Measurements from ENCODE around the gene ARRB1. TPM values are rescaled to one million over a fixed set of nuclear protein-coding genes. Genes with fewer than 3 reads are reported as not detected.

ARRB1 gene
- total and polyA plus RNA-seq, 9 of the 15 experiments (the other 6 are each of a cell fraction or from before 2014, with no cell fraction given) = 6.6 to 45.4 (median 28.5) TPM

- TF ChIP-seq, protein P1, sequence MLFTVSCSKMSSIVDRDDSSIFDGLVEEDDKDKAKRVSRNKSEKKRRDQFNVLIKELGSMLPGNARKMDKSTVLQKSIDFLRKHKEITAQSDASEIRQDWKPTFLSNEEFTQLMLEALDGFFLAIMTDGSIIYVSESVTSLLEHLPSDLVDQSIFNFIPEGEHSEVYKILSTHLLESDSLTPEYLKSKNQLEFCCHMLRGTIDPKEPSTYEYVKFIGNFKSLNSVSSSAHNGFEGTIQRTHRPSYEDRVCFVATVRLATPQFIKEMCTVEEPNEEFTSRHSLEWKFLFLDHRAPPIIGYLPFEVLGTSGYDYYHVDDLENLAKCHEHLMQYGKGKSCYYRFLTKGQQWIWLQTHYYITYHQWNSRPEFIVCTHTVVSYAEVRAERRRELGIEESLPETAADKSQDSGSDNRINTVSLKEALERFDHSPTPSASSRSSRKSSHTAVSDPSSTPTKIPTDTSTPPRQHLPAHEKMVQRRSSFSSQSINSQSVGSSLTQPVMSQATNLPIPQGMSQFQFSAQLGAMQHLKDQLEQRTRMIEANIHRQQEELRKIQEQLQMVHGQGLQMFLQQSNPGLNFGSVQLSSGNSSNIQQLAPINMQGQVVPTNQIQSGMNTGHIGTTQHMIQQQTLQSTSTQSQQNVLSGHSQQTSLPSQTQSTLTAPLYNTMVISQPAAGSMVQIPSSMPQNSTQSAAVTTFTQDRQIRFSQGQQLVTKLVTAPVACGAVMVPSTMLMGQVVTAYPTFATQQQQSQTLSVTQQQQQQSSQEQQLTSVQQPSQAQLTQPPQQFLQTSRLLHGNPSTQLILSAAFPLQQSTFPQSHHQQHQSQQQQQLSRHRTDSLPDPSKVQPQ (CRISPR knock-in tag; IDR thresholded peaks at IDR 0.05; ENCODE audit: borderline replicate concordance) = no peak
- TF ChIP-seq PRPF4 (IDR thresholded peaks at IDR 0.05; ENCODE audit: insufficient read depth, low read depth, low read length, poor library complexity, severe bottlenecking) (peak; percentile 97), FOXM1 (IDR thresholded peaks at IDR 0.05; ENCODE audit: low read depth) (no peak), FOXM1 (CRISPR knock-in tag; IDR thresholded peaks at IDR 0.05; ENCODE audit: low read depth) (0 out of 2 replicates have a peak, but pooled peaks have one; percentile 75), CBFA2T2 (conservative IDR thresholded peaks at IDR 0.05) (no peak), GABPB1 (CRISPR knock-in tag; IDR thresholded peaks at IDR 0.05) (peak; percentile 97), ZFP91 (CRISPR knock-in tag; IDR thresholded peaks at IDR 0.05) (0 out of 2 replicates have a peak, but pooled peaks have one; percentile 34), KDM5B (IDR thresholded peaks at IDR 0.05; ENCODE audit: insufficient replicate concordance, low read depth, low read length) (peak; percentile 99), FOXJ2 (tag; IDR thresholded peaks at IDR 0.05) (no peak), TCF7L2 (IDR thresholded peaks at IDR 0.05; ENCODE audit: low read depth, low read length) (no peak), CHD4 (IDR thresholded peaks at IDR 0.05; ENCODE audit: insufficient read depth, insufficient replicate concordance, low read depth, low read length, poor library complexity, severe bottlenecking) (no peak), ZNF780A (CRISPR knock-in tag; IDR thresholded peaks at IDR 0.05) (no peak)
- TF ChIP-seq, protein P2, sequence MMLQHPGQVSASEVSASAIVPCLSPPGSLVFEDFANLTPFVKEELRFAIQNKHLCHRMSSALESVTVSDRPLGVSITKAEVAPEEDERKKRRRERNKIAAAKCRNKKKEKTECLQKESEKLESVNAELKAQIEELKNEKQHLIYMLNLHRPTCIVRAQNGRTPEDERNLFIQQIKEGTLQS (IDR thresholded peaks at IDR 0.05) = no peak
- TF ChIP-seq, protein P2 (CRISPR knock-in tag; conservative IDR thresholded peaks at IDR 0.05) = peak; percentile 86
- TF ChIP-seq, protein P3, sequence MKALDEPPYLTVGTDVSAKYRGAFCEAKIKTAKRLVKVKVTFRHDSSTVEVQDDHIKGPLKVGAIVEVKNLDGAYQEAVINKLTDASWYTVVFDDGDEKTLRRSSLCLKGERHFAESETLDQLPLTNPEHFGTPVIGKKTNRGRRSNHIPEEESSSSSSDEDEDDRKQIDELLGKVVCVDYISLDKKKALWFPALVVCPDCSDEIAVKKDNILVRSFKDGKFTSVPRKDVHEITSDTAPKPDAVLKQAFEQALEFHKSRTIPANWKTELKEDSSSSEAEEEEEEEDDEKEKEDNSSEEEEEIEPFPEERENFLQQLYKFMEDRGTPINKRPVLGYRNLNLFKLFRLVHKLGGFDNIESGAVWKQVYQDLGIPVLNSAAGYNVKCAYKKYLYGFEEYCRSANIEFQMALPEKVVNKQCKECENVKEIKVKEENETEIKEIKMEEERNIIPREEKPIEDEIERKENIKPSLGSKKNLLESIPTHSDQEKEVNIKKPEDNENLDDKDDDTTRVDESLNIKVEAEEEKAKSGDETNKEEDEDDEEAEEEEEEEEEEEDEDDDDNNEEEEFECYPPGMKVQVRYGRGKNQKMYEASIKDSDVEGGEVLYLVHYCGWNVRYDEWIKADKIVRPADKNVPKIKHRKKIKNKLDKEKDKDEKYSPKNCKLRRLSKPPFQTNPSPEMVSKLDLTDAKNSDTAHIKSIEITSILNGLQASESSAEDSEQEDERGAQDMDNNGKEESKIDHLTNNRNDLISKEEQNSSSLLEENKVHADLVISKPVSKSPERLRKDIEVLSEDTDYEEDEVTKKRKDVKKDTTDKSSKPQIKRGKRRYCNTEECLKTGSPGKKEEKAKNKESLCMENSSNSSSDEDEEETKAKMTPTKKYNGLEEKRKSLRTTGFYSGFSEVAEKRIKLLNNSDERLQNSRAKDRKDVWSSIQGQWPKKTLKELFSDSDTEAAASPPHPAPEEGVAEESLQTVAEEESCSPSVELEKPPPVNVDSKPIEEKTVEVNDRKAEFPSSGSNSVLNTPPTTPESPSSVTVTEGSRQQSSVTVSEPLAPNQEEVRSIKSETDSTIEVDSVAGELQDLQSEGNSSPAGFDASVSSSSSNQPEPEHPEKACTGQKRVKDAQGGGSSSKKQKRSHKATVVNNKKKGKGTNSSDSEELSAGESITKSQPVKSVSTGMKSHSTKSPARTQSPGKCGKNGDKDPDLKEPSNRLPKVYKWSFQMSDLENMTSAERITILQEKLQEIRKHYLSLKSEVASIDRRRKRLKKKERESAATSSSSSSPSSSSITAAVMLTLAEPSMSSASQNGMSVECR (CRISPR knock-in tag; IDR thresholded peaks at IDR 0.05) = peak; percentile 96
Measured at GRCh38 chr11:75399344-75400145, 48.1 kb upstream of the ARRB1 start, which contains the start of gene RPS3 (continued).
